AG09309 (cell line): Measurements from ENCODE around the gene LRTM2.

Source experiments
- DNase-seq: peaks from one replicate; pipeline ENCODE4 v3.0.0-alpha.2; 2010; ENCODE audit warnings: low read depth
- H3K4me3 ChIP-seq: 2 replicates; pipeline ENCODE4 v1.5.1; 2011; ENCODE audit warnings: mild to moderate bottlenecking, low read depth, low read length, moderate library complexity; ENCODE audit not compliant: control insufficient read depth
- CTCF ChIP-seq: IDR thresholded peaks from 2 replicates; pipeline ENCODE4 v1.5.1; 2011; ENCODE audit warnings: mild to moderate bottlenecking, low read depth, low read length, inconsistent platforms; ENCODE audit not compliant: insufficient read depth, control insufficient read depth; ENCODE audit errors: missing control alignments

LRTM2 gene

GRCh38 chr12:1822699-1823098 lies 2.3 kb downstream of the LRTM2 start:
- TF ChIP-seq CTCF: no peak
- DNase-seq: no peak
- no peak overlapping the region for H3K4me3 ChIP-seq

- no peak overlapping the region for H3K4me3 ChIP-seq
- TF ChIP-seq CTCF: no peak
Observed at GRCh38 chr12:1823237-1823636, 2.9 kb downstream of the LRTM2 start.

GRCh38 chr12:1825382-1826102 lies 5.2 kb downstream of the LRTM2 start:
- no peak overlapping the region for H3K4me3 ChIP-seq
- no peak for TF ChIP-seq CTCF
- no peak for DNase-seq

More at GRCh38 chr12:1823237-1823636, 2.9 kb downstream of the LRTM2 start:
- no peak for DNase-seq

- H3K4me3 ChIP-seq: no peak overlapping the region
- DNase-seq: no peak
- TF ChIP-seq CTCF: no peak
Observed at GRCh38 chr12:1826401-1826800, 6.0 kb downstream of the LRTM2 start.

- no peak for TF ChIP-seq CTCF
- H3K4me3 ChIP-seq: no peak overlapping the region
- no peak for DNase-seq
Observed at GRCh38 chr12:1826867-1827705, 6.7 kb downstream of the LRTM2 start.

GRCh38 chr12:1827826-1828805 lies 7.8 kb downstream of the LRTM2 start:
- DNase-seq: no peak
- no peak for TF ChIP-seq CTCF
- no peak overlapping the region for H3K4me3 ChIP-seq
